H1 (cell line): ENCODE results near the gene SLX4IP. TPM values are rescaled to one million over a fixed set of nuclear protein-coding genes. Genes with fewer than 3 reads are reported as not detected.

ENCODE experiments used
- CTCF ChIA-PET: fragments of 300-600 bp; sonication (Branson Sonifier 250); formaldehyde crosslinking; loops from one replicate; lab custom pipeline; 2021; ENCODE audit not compliant: partially characterized antibody; lab: Charles Lee
- POLR2A ChIA-PET: fragments of 300-600 bp; sonication (Branson Sonifier 250); formaldehyde crosslinking; loops from one replicate; lab custom pipeline; 2021; ENCODE audit warnings: inconsistent platforms; ENCODE audit not compliant: partially characterized antibody; lab: Charles Lee
- DNase-seq, 2 experiments: peaks; one replicate each; pipeline versions ENCODE4 v3.0.0 to v3.0.0-alpha.2; 2010 to 2022; ENCODE audit warnings: low spot score in 2 of 2, low read depth in 1 of 2, mixed read lengths in 1 of 2
- FAIRE-seq: peaks from 2 replicates; lab custom pipeline; 2011; peaks lifted over from hg19 to GRCh38; lab: Jason Lieb, UNC
- H2AFZ ChIP-seq: 2 replicates; pipeline ENCODE4 v1.8.1; 2012; ENCODE audit warnings: low read length, inconsistent platforms
- H2AK5ac ChIP-seq: 2 replicates; pipeline ENCODE4 v1.6.1; 2013; ENCODE audit warnings: low read depth, low read length
- H2BK120ac ChIP-seq: replicated peaks from 2 replicates; pipeline ENCODE3; 2013; ENCODE audit warnings: low read depth, low read length, inconsistent platforms
- H2BK12ac ChIP-seq: 2 replicates; pipeline ENCODE4 v1.6.1; 2013; ENCODE audit warnings: low read depth, low read length
- H2BK15ac ChIP-seq: 2 replicates; pipeline ENCODE4 v1.6.1; 2013; ENCODE audit warnings: low read length
- H2BK20ac ChIP-seq: 2 replicates; pipeline ENCODE4 v1.6.1; 2013; ENCODE audit warnings: low read length
- H2BK5ac ChIP-seq: 2 replicates; pipeline ENCODE4 v1.6.1; 2013; ENCODE audit warnings: low read depth, low read length
- H3K14ac ChIP-seq: 2 replicates; pipeline ENCODE4 v1.6.1; 2013; ENCODE audit warnings: inconsistent platforms; ENCODE audit not compliant: insufficient read length
- H3K18ac ChIP-seq: 2 replicates; pipeline ENCODE4 v1.6.1; 2013; ENCODE audit warnings: low read length; ENCODE audit errors: extremely low read depth
- H3K23ac ChIP-seq: 2 replicates; pipeline ENCODE4 v1.6.1; 2013; ENCODE audit warnings: inconsistent platforms; ENCODE audit not compliant: insufficient read length
- H3K23me2 ChIP-seq: 2 replicates; pipeline ENCODE4 v1.6.1; 2013; ENCODE audit warnings: low read depth, low read length
- H3K27ac ChIP-seq: 2 replicates; pipeline ENCODE4 v1.6.1; 2011; ENCODE audit warnings: low read depth, low read length, inconsistent platforms
- H3K27me3 ChIP-seq, 4 experiments: replicated peaks in 1 of 4; 1 replicate in 1 of 4; 2 replicates in 3 of 4; pipeline versions ENCODE4 v1.6.1 to v1.8.1; 2011 to 2013; ENCODE audit warnings: low read length in 3 of 4, mild to moderate bottlenecking in 3 of 4, inconsistent platforms in 2 of 4, mixed read lengths in 2 of 4, moderate library complexity in 1 of 4; ENCODE audit not compliant: control insufficient read depth in 3 of 4, insufficient read depth in 3 of 4; ENCODE audit errors: extremely low read depth in 1 of 4
- H3K36me3 ChIP-seq, 4 experiments: 2 replicates each; pipeline versions ENCODE4 v1.6.1 to v1.8.1; 2011 to 2013; ENCODE audit warnings: mild to moderate bottlenecking in 4 of 4, low read length in 3 of 4, moderate library complexity in 2 of 4, control low read depth in 1 of 4, inconsistent platforms in 1 of 4; ENCODE audit not compliant: insufficient read depth in 4 of 4, control insufficient read depth in 2 of 4
- H3K4ac ChIP-seq: replicated peaks from 2 replicates; pipeline ENCODE3; 2013; ENCODE audit warnings: low read length, low read depth, mixed read lengths, inconsistent platforms; ENCODE audit not compliant: insufficient read length
- H3K4me1 ChIP-seq, 4 experiments: replicated peaks in 1 of 4; 1 replicate in 1 of 4; 2 replicates in 3 of 4; pipeline versions ENCODE4 v1.6.1 to v1.8.1; 2011 to 2013; ENCODE audit warnings: low read length in 3 of 4, inconsistent platforms in 2 of 4, mixed read lengths in 1 of 4; ENCODE audit not compliant: insufficient read depth in 4 of 4, control insufficient read depth in 3 of 4
- H3K4me2 ChIP-seq, 2 experiments: 2 replicates each; pipeline versions ENCODE4 v1.6.1 to v1.8.1; 2011 to 2013; ENCODE audit warnings: low read depth in 2 of 2, low read length in 2 of 2, control low read depth in 1 of 2, inconsistent platforms in 1 of 2, mild to moderate bottlenecking in 1 of 2; ENCODE audit not compliant: insufficient read depth in 1 of 2
- H3K4me3 ChIP-seq, 4 experiments: fragments of 200-600, 300-600 bp in 1 of 4; sonication (generic), shearing (Covaris generic), sonication (Bioruptor Twin) in 1 of 4; 2 replicates each; pipeline versions ENCODE4 v1.5.1 to v1.8.1; 2011 to 2016; ENCODE audit warnings: low read length in 4 of 4, low read depth in 3 of 4, control low read depth in 2 of 4, inconsistent platforms in 2 of 4, mild to moderate bottlenecking in 2 of 4, mixed read lengths in 1 of 4, moderate library complexity in 1 of 4; ENCODE audit not compliant: insufficient read depth in 2 of 4; ENCODE audit errors: extremely low read depth in 1 of 4
- H3K56ac ChIP-seq: replicated peaks from 2 replicates; pipeline ENCODE3; 2013; ENCODE audit warnings: low read depth, mild to moderate bottlenecking, mixed read lengths, low read length, inconsistent platforms; ENCODE audit not compliant: insufficient read length
- H3K79me1 ChIP-seq: 2 replicates; pipeline ENCODE4 v1.6.1; 2013; ENCODE audit warnings: low read depth, low read length, control low read depth
- H3K79me2 ChIP-seq, 2 experiments: 2 replicates each; pipeline versions ENCODE4 v1.6.1 to v1.8.1; 2012 to 2013; ENCODE audit warnings: low read length in 2 of 2, mild to moderate bottlenecking in 2 of 2, inconsistent platforms in 1 of 2; ENCODE audit not compliant: insufficient read depth in 2 of 2, control insufficient read depth in 1 of 2
- H3K9ac ChIP-seq, 4 experiments: replicated peaks in 1 of 4; 1 replicate in 1 of 4; 2 replicates in 3 of 4; pipeline versions ENCODE4 v1.6.1 to v1.8.1; 2011 to 2013; ENCODE audit warnings: low read depth in 3 of 4, low read length in 3 of 4, control low read depth in 2 of 4, mild to moderate bottlenecking in 2 of 4, moderate library complexity in 2 of 4, inconsistent platforms in 1 of 4; ENCODE audit errors: extremely low read depth in 1 of 4
- H3K9me3 ChIP-seq, 2 experiments: 2 replicates each; pipeline versions ENCODE4 v1.6.1 to v1.8.1; 2012 to 2013; ENCODE audit warnings: mild to moderate bottlenecking in 2 of 2, moderate library complexity in 2 of 2, control low read depth in 1 of 2, inconsistent platforms in 1 of 2, low read depth in 1 of 2, low read length in 1 of 2, mixed read lengths in 1 of 2; ENCODE audit not compliant: insufficient read depth in 2 of 2
- H4K20me1 ChIP-seq, 2 experiments: replicated peaks in 1 of 2; 2 replicates each; pipeline versions ENCODE3 to v1.8.1; 2011 to 2013; ENCODE audit warnings: inconsistent platforms in 2 of 2, low read length in 2 of 2, mild to moderate bottlenecking in 1 of 2; ENCODE audit not compliant: insufficient read depth in 2 of 2, control insufficient read depth in 1 of 2
- H4K5ac ChIP-seq: 2 replicates; pipeline ENCODE4 v1.6.1; 2013; ENCODE audit warnings: low read length, low read depth, mixed read lengths, inconsistent platforms; ENCODE audit not compliant: insufficient read length
- H4K8ac ChIP-seq: 2 replicates; pipeline ENCODE4 v1.8.0; 2013; ENCODE audit warnings: mild to moderate bottlenecking, moderate library complexity, low read length, inconsistent platforms; ENCODE audit not compliant: insufficient read depth; ENCODE audit errors: extremely low read depth
- H4K91ac ChIP-seq: replicated peaks from 2 replicates; pipeline ENCODE3; 2013; ENCODE audit warnings: low read length, mixed read lengths, inconsistent platforms; ENCODE audit not compliant: insufficient read length
- EGR1 ChIP-seq: IDR thresholded peaks from 2 replicates; pipeline ENCODE4 v1.6.1; 2011; ENCODE audit warnings: low read depth, low read length, borderline replicate concordance
- EZH2 ChIP-seq: fragments of 200-600 bp; sonication (generic); IDR thresholded peaks from 2 replicates; pipeline ENCODE4 v1.7.1; 2012; ENCODE audit warnings: low read depth, mild to moderate bottlenecking, moderate library complexity, low read length, inconsistent platforms; ENCODE audit not compliant: severe bottlenecking
- KDM4A ChIP-seq: IDR thresholded peaks from one replicate; pipeline ENCODE4 v1.7.1; 2012; ENCODE audit warnings: low read depth, mild to moderate bottlenecking, moderate library complexity, low read length, inconsistent platforms; ENCODE audit not compliant: severe bottlenecking
- SIX5 ChIP-seq: IDR thresholded peaks from 2 replicates; pipeline ENCODE4 v1.6.1; 2011; ENCODE audit warnings: mild to moderate bottlenecking, low read depth, low read length
- SP1 ChIP-seq: IDR thresholded peaks from 2 replicates; pipeline ENCODE4 v1.6.1; 2011; ENCODE audit warnings: low read depth, low read length
- TCF12 ChIP-seq: IDR thresholded peaks from 2 replicates; pipeline ENCODE4 v1.6.1; 2011; ENCODE audit warnings: low read depth, mild to moderate bottlenecking, low read length
- YY1 ChIP-seq: IDR thresholded peaks from 2 replicates; pipeline ENCODE4 v1.6.1; 2011; ENCODE audit warnings: low read depth, mild to moderate bottlenecking, low read length
- WGBS, 2 experiments: shearing (Covaris generic) in 1 of 2; methylation state at CpG; one replicate each; pipeline versions ENCODE4 v1.1.6 to v1.1.7; 2013 to 2015; ENCODE audit warnings: low lambda C conversion rate in 2 of 2, mixed read lengths in 2 of 2, inconsistent platforms in 1 of 2, low coverage in 1 of 2, missing lambda C conversion rate in 1 of 2; ENCODE audit not compliant: insufficient replicate concordance in 2 of 2, insufficient coverage in 1 of 2, insufficient read length in 1 of 2; ENCODE audit errors: extremely low coverage in 1 of 2, missing lambda C conversion rate in 1 of 2; 5-methylcytosine and 5-hydroxymethylcytosine counted together
- polyA plus RNA-seq, 7 experiments: library from polyadenylated mRNA; depleted of rRNA in 3 of 7; stranded (reverse) in 5 of 7; unstranded in 2 of 7; fragments of >200 nt in 5 of 7; fragments of 200-250 nt in 2 of 7; gene quantifications; 1 replicate in 5 of 7; 2 replicates in 1 of 7; 4 replicates in 1 of 7; pipeline versions ENCODE4 v1.2.1 to v1.2.3, GENCODE V29; 2011 to 2013; ENCODE audit warnings: missing spikeins in 2 of 7, mixed read lengths in 2 of 7
- total RNA-seq: library from RNA; stranded (reverse); fragmentation: NEBNext Ultra II Directional; extraction: Animal tissue kit (Norgen Biotek cat#: 25700); gene quantifications from 2 replicates; pipeline ENCODE4 v1.2.1, GENCODE V29; 2021

The SLX4IP gene
- total and polyA plus RNA-seq, 2 of the 8 experiments (the other 6 are each of a cell fraction or from before 2014, with no cell fraction given): 2.4 to 8.7 TPM

- TF ChIP-seq TCF12 (no peak), SIX5 (no peak), EZH2 (no peak), KDM4A (no peak), EGR1 (no peak), SP1 (no peak), YY1 (no peak)
- H3K4me2 ChIP-seq: no peak overlapping the region
- H3K27me3 ChIP-seq: no peaks in the 10 kb centered on the region
- H3K56ac ChIP-seq: no peak overlapping the region
- H3K27ac ChIP-seq: no peak overlapping the region
- no peaks in the 10 kb centered on the region for H3K23me2 ChIP-seq
- POLR2A ChIA-PET: no interaction called here
- H3K9me3 ChIP-seq: no peaks in the 10 kb centered on the region
- no peaks in the 10 kb centered on the region for H3K36me3 ChIP-seq
- no peak overlapping the region for H3K14ac ChIP-seq
- H4K20me1 ChIP-seq: no peaks in the 10 kb centered on the region
- H2BK5ac ChIP-seq: no peak overlapping the region
- H2AFZ ChIP-seq: no peak overlapping the region
- no peak overlapping the region for H2BK20ac ChIP-seq
- no peak overlapping the region for H3K9ac ChIP-seq
- H2BK120ac ChIP-seq: no peak overlapping the region
- CTCF ChIA-PET: interaction anchor here (0.6 to 1.3 kb wide), 4 partner anchors 56 to 549 kb away, joined by 3 to 4 read pairs (median 4); no protein-coding TSS in a partner anchor
- H4K8ac ChIP-seq: no peak overlapping the region
- H3K79me1 ChIP-seq: no peaks in the 10 kb centered on the region
- no peak overlapping the region for H3K4me3 ChIP-seq
- no peak overlapping the region for H3K23ac ChIP-seq
- no peak overlapping the region for H3K4ac ChIP-seq
- H2AK5ac ChIP-seq: no peak overlapping the region
- no peak overlapping the region for H3K18ac ChIP-seq
- no peaks in the 10 kb centered on the region for H3K79me2 ChIP-seq
- no peak overlapping the region for H2BK12ac ChIP-seq
- no peak for DNase-seq
- H2BK15ac ChIP-seq: no peak overlapping the region
- no peak overlapping the region for H4K5ac ChIP-seq
- no peaks in the 10 kb centered on the region for H3K4me1 ChIP-seq
- 89% methylated on average over 3 of the region's 3 CpGs; no CpG with 5 or more reads in 1 of the 2 experiments for WGBS, 2 experiments
- no peak for FAIRE-seq
- no peak overlapping the region for H4K91ac ChIP-seq
These were observed 97.3 kb downstream of the SLX4IP start for GRCh38 chr20:10532361-10532760.
